IPS DF 6.9 (cell line): ENCODE data around the gene FGF13.

ENCODE experiments used
- DNase-seq: peaks from one replicate; pipeline ENCODE4 v3.0.0-alpha.2; 2013; ENCODE audit warnings: low read depth, low spot score
- H3K27ac ChIP-seq: one replicate; pipeline ENCODE4 v1.5.1; 2013; ENCODE audit warnings: low read length, control low read depth
- H3K27me3 ChIP-seq: 2 replicates; pipeline ENCODE4 v1.6.1; 2013; ENCODE audit warnings: mild to moderate bottlenecking, low read length; ENCODE audit not compliant: control insufficient read depth, insufficient read depth
- H3K36me3 ChIP-seq: 2 replicates; pipeline ENCODE4 v1.6.1; 2013; ENCODE audit warnings: low read length; ENCODE audit not compliant: control insufficient read depth, insufficient read depth
- H3K4me1 ChIP-seq: 2 replicates; pipeline ENCODE4 v1.6.1; 2013; ENCODE audit warnings: low read length; ENCODE audit not compliant: control insufficient read depth, insufficient read depth
- H3K4me3 ChIP-seq: 2 replicates; pipeline ENCODE4 v1.5.1; 2013; ENCODE audit warnings: mild to moderate bottlenecking, low read length
- H3K9me3 ChIP-seq: 2 replicates; pipeline ENCODE4 v1.6.1; 2013; ENCODE audit warnings: low read length, inconsistent platforms; ENCODE audit not compliant: control insufficient read depth, insufficient read depth
- WGBS: extraction: QIAGEN DNeasy Blood & Tissue Kit; methylation state at CpG from one replicate; pipeline ENCODE4 v1.1.7; 2013; ENCODE audit warnings: mixed read lengths, missing lambda C conversion rate; ENCODE audit not compliant: insufficient read length, insufficient coverage; 5-methylcytosine and 5-hydroxymethylcytosine counted together

Gene FGF13

GRCh38 chrX:138711399-138712347, at the start of gene FGF13:
Gene FGF13 (minus strand): TSS chrX:138711717. CDS start chrX:138711003, 714 bp downstream.
- Histone ChIP-seq H3K36me3 (no peaks in the 10 kb centered on the region), H3K4me3 (peak within 1 kb of the TSS; percentile 71; the same call in 1 of the 2 replicates), H3K4me1 (no peaks in the 10 kb centered on the region), H3K9me3 (no peaks in the 10 kb centered on the region), H3K27ac (no peak within 1 kb of the TSS), H3K27me3 (no peaks in the 10 kb centered on the region)
- no CpG with 5 or more reads among the region's 65 CpGs for WGBS
- DNase-seq = peak; percentile 27

GRCh38 chrX:138759217-138759943, 47.9 kb upstream of the FGF13 start:
- Histone ChIP-seq H3K36me3 (no peaks in the 10 kb centered on the region), H3K4me1 (no peaks in the 10 kb centered on the region), H3K9me3 (no peaks in the 10 kb centered on the region), H3K27ac (no peak overlapping the region), H3K27me3 (no peaks in the 10 kb centered on the region), H3K4me3 (no peak overlapping the region)
- DNase-seq = no peak
- no CpG with 5 or more reads among the region's 5 CpGs for WGBS

- WGBS = no CpG with 5 or more reads among the region's 2 CpGs
Observed at GRCh38 chrX:138756234-138756633, 44.7 kb upstream of the FGF13 start.

GRCh38 chrX:138754861-138755260, 43.3 kb upstream of the FGF13 start:
- WGBS = no CpG with 5 or more reads among the region's 2 CpGs
- no peak for DNase-seq
- Histone ChIP-seq H3K27me3 (no peaks in the 10 kb centered on the region), H3K36me3 (no peaks in the 10 kb centered on the region), H3K4me1 (no peaks in the 10 kb centered on the region), H3K4me3 (no peak overlapping the region), H3K9me3 (no peaks in the 10 kb centered on the region), H3K27ac (no peak overlapping the region)

More at GRCh38 chrX:138756234-138756633, 44.7 kb upstream of the FGF13 start:
- Histone ChIP-seq H3K27ac (no peak overlapping the region), H3K4me3 (no peak overlapping the region), H3K9me3 (no peaks in the 10 kb centered on the region), H3K36me3 (no peaks in the 10 kb centered on the region), H3K4me1 (no peaks in the 10 kb centered on the region), H3K27me3 (no peaks in the 10 kb centered on the region)
- no peak for DNase-seq

- no CpG with 5 or more reads among the region's 3 CpGs for WGBS
- Histone ChIP-seq H3K4me1 (no peaks in the 10 kb centered on the region), H3K4me3 (no peak overlapping the region), H3K9me3 (no peaks in the 10 kb centered on the region), H3K27ac (no peak overlapping the region), H3K27me3 (no peaks in the 10 kb centered on the region), H3K36me3 (no peaks in the 10 kb centered on the region)
- DNase-seq = no peak
Observed at GRCh38 chrX:138748480-138748879, 37.0 kb upstream of the FGF13 start.

- DNase-seq = no peak
- Histone ChIP-seq H3K9me3 (no peaks in the 10 kb centered on the region), H3K36me3 (no peaks in the 10 kb centered on the region)
Observed at GRCh38 chrX:138745196-138745595, 33.7 kb upstream of the FGF13 start.

GRCh38 chrX:138742217-138742616, 30.7 kb upstream of the FGF13 start:
- Histone ChIP-seq H3K27ac (no peak overlapping the region), H3K4me1 (no peaks in the 10 kb centered on the region), H3K4me3 (no peak overlapping the region), H3K9me3 (no peaks in the 10 kb centered on the region), H3K36me3 (no peaks in the 10 kb centered on the region), H3K27me3 (no peaks in the 10 kb centered on the region)
- no CpG with 5 or more reads among the region's 5 CpGs for WGBS
- DNase-seq = no peak

More at GRCh38 chrX:138745196-138745595, 33.7 kb upstream of the FGF13 start:
- Histone ChIP-seq H3K4me1 (no peaks in the 10 kb centered on the region), H3K27ac (no peak overlapping the region), H3K27me3 (no peaks in the 10 kb centered on the region), H3K4me3 (no peak overlapping the region)
- WGBS = no CpG with 5 or more reads among the region's 7 CpGs

GRCh38 chrX:138740341-138740740, 28.8 kb upstream of the FGF13 start:
- WGBS = no CpG with 5 or more reads among the region's 2 CpGs
- Histone ChIP-seq H3K27me3 (no peaks in the 10 kb centered on the region), H3K9me3 (no peaks in the 10 kb centered on the region), H3K27ac (no peak overlapping the region), H3K36me3 (no peaks in the 10 kb centered on the region), H3K4me1 (no peaks in the 10 kb centered on the region), H3K4me3 (no peak overlapping the region)
- DNase-seq = no peak

GRCh38 chrX:138723301-138723700, 11.8 kb upstream of the FGF13 start:
- no CpG with 5 or more reads among the region's 5 CpGs for WGBS
- no peaks in the 10 kb centered on the region for H3K27me3 ChIP-seq
- no peak for DNase-seq
- no peak overlapping the region for H3K4me3 ChIP-seq
- no peak overlapping the region for H3K27ac ChIP-seq
- H3K36me3 ChIP-seq = no peaks in the 10 kb centered on the region
- no peaks in the 10 kb centered on the region for H3K9me3 ChIP-seq
- no peaks in the 10 kb centered on the region for H3K4me1 ChIP-seq

GRCh38 chrX:138719396-138719795, 7.9 kb upstream of the FGF13 start:
- no peaks in the 10 kb centered on the region for H3K4me1 ChIP-seq
- H3K27ac ChIP-seq = no peak overlapping the region
- no peaks in the 10 kb centered on the region for H3K9me3 ChIP-seq
- no peaks in the 10 kb centered on the region for H3K36me3 ChIP-seq
- DNase-seq = no peak
- H3K27me3 ChIP-seq = no peaks in the 10 kb centered on the region
- WGBS = no CpG with 5 or more reads among the region's 3 CpGs
- no peak overlapping the region for H3K4me3 ChIP-seq
